Progenitor cell of endocrine pancreas (in vitro differentiated cells): Measurements from ENCODE around the gene ALDH1L2. TPM values are rescaled to one million over a fixed set of nuclear protein-coding genes. Genes with fewer than 3 reads are reported as not detected.

Experiments used
- DNase-seq: peaks from one replicate; pipeline ENCODE4 v3.0.0; 2021; ENCODE audit warnings: low spot score; ENCODE audit not compliant: unreplicated experiment
- H3K27ac Mint-ChIP-seq: 2 replicates; pipeline ENCODE4 v1.8.0; 2021; ENCODE audit warnings: mild to moderate bottlenecking, moderate library complexity, mixed read lengths
- H3K27me3 Mint-ChIP-seq: 2 replicates; pipeline ENCODE4 v1.8.0; 2021; ENCODE audit warnings: mixed read lengths
- H3K36me3 Mint-ChIP-seq: 2 replicates; pipeline ENCODE4 v1.8.0; 2022; ENCODE audit warnings: mixed read lengths; ENCODE audit not compliant: insufficient read depth
- H3K4me1 Mint-ChIP-seq: 2 replicates; pipeline ENCODE4 v1.8.0; 2021; ENCODE audit warnings: low read depth, mixed read lengths
- H3K4me3 Mint-ChIP-seq: 2 replicates; pipeline ENCODE4 v1.8.0; 2021; ENCODE audit warnings: low read depth, mild to moderate bottlenecking, moderate library complexity, mixed read lengths
- H3K9me3 Mint-ChIP-seq: 2 replicates; pipeline ENCODE4 v1.8.0; 2021; ENCODE audit warnings: low read depth, mixed read lengths
- CTCF ChIP-seq: fragments of 200-600 bp; sonication (generic); IDR thresholded peaks from one replicate; pipeline ENCODE4 v1.5.0; 2021; ENCODE audit warnings: antibody characterized with exemption, mild to moderate bottlenecking; ENCODE audit not compliant: unreplicated experiment
- total RNA-seq: library from RNA; stranded (reverse); gene quantifications from 2 replicates; pipeline ENCODE4 v1.2.1, GENCODE V29; 2021

ALDH1L2 gene
- total RNA-seq, 1 donor from 2014 or later, result 0.69 TPM

GRCh38 chr12:105083031-105083430 is 1.2 kb downstream of the ALDH1L2 start:
- Mint-ChIP-seq H3K4me3 (no peak overlapping the region), H3K27ac (no peak overlapping the region), H3K27me3 (peaks cover 48% of the 10 kb centered on the region)

GRCh38 chr12:105078712-105079570 is 5.3 kb downstream of the ALDH1L2 start:
- TF ChIP-seq CTCF, result no peak
- no peaks in the 10 kb centered on the region for H3K36me3 Mint-ChIP-seq
- H3K9me3 Mint-ChIP-seq, result no peaks in the 10 kb centered on the region
- peaks cover 4% of the 10 kb centered on the region for H3K4me1 Mint-ChIP-seq
- no peak overlapping the region for H3K4me3 Mint-ChIP-seq
- H3K27ac Mint-ChIP-seq, result no peak overlapping the region
- DNase-seq, result no peak
- peaks cover 36% of the 10 kb centered on the region for H3K27me3 Mint-ChIP-seq

More at GRCh38 chr12:105083031-105083430, 1.2 kb downstream of the ALDH1L2 start:
- Mint-ChIP-seq H3K36me3 (no peaks in the 10 kb centered on the region), H3K9me3 (peaks cover 5% of the 10 kb centered on the region), H3K4me1 (peaks cover 6% of the 10 kb centered on the region)
- no peak for DNase-seq
- TF ChIP-seq CTCF, result no peak

GRCh38 chr12:105077435-105077834 is 6.8 kb downstream of the ALDH1L2 start:
- DNase-seq, result no peak
- Mint-ChIP-seq H3K4me3 (no peak overlapping the region), H3K27ac (no peak overlapping the region), H3K4me1 (no peaks in the 10 kb centered on the region), H3K27me3 (peaks cover 21% of the 10 kb centered on the region), H3K9me3 (no peaks in the 10 kb centered on the region), H3K36me3 (no peaks in the 10 kb centered on the region)
- no peak for TF ChIP-seq CTCF

- Mint-ChIP-seq H3K27ac (no peak overlapping the region), H3K4me3 (no peak overlapping the region), H3K27me3 (peaks cover 16% of the 10 kb centered on the region), H3K9me3 (no peaks in the 10 kb centered on the region), H3K36me3 (no peaks in the 10 kb centered on the region), H3K4me1 (no peaks in the 10 kb centered on the region)
- TF ChIP-seq CTCF, result no peak
- DNase-seq, result no peak
Observed at GRCh38 chr12:105076913-105077312, 7.3 kb downstream of the ALDH1L2 start.

- no peak for TF ChIP-seq CTCF
- no peak for DNase-seq
- Mint-ChIP-seq H3K27me3 (peaks cover 12% of the 10 kb centered on the region), H3K36me3 (no peaks in the 10 kb centered on the region), H3K9me3 (no peaks in the 10 kb centered on the region), H3K4me1 (no peaks in the 10 kb centered on the region), H3K4me3 (no peak overlapping the region), H3K27ac (no peak overlapping the region)
Observed at GRCh38 chr12:105076098-105076497, 8.2 kb downstream of the ALDH1L2 start.
